ENCODE measurements around the gene RHBDL3. TPM values are rescaled to one million over a fixed set of nuclear protein-coding genes. Genes with fewer than 3 reads are reported as not detected.

RHBDL3 gene
- total and polyA plus RNA-seq, 2 donors (not counting 1 experiment from before 2014, with no cell fraction given), result not detected

DNA sequence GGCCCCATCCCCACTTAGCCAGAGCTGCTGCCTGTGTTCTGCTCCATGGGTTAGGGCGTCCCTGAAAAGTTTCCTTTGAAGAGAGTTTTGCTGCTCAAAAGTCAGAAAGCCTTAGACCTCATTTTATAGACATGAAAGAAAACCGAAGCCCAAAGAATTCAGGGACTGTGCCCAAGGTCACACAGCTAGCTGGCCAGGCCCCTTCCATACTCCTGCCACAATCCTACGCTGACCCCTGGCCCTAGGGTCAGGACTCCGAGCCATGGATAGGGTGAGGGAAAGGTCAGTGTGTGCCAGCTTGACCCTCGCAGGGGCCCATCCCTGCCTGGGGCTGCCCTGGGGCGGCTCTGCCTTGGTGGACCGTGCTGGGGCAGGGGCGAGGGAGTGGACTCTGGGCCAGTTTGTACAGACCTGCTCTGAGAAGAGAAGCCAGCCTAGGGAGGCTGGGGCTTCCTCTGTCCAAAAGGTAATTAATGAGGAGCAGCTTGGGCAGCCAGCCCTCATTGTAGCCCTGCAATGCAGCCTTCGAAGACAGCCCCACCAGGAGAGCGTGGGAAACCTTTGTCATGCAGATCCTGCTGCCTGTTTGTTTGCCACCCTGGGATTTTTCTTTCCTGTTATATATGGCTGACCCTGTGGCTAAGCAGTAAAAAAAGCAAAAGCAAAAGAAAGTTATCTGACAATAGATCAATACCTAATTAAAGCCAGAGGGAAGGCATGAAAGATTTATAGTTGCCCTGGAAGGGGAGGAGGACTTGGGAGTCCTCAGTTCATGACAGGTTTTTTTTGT lies 37.4 kb downstream of the RHBDL3 start:
- no peak for ATAC-seq (ENCODE audit: low read depth)
- Mint-ChIP-seq H3K27me3 (peaks cover 16% of the 10 kb centered on the region), H3K9me3 (ENCODE audit: insufficient read depth) (no peaks in the 10 kb centered on the region), H3K4me1 (no peaks in the 10 kb centered on the region), H3K4me3 (no peak overlapping the region), H3K27ac (no peak overlapping the region)
- H3K27ac ChIP-seq (ENCODE audit: low read length in 2 of 2), result no peak overlapping the region
- no peak overlapping the region for H3K4me2 ChIP-seq (replicated peaks; ENCODE audit: low read depth, low read length, poor library complexity, severe bottlenecking)
- H3K36me3 ChIP-seq (replicated peaks in 1 of 2; ENCODE audit: control extremely low read depth in 1 of 2, control insufficient read depth in 1 of 2, extremely low read depth in 1 of 2, insufficient read depth in 2 of 2, low read length in 1 of 2), result no peaks in the 10 kb centered on the region
- H4K20me1 ChIP-seq (ENCODE audit: control insufficient read depth, insufficient read depth, low read length, poor library complexity, severe bottlenecking), result no peaks in the 10 kb centered on the region
- POLR2A ChIA-PET, result no interaction called here
- H3K79me2 ChIP-seq (ENCODE audit: control insufficient read depth, insufficient read depth, low read length), result no peaks in the 10 kb centered on the region
- CTCF ChIA-PET, result no interaction called here
- H2AFZ ChIP-seq (ENCODE audit: insufficient read depth, low read depth, low read length, poor library complexity, severe bottlenecking), result no peak overlapping the region
- H3K4me1 ChIP-seq (ENCODE audit: control insufficient read depth in 2 of 2, insufficient read depth in 2 of 2, low read length in 2 of 2), result no peaks in the 10 kb centered on the region
- H3K27me3 ChIP-seq (replicated peaks in 1 of 4; ENCODE audit: control extremely low read depth in 1 of 4, control insufficient read depth in 3 of 4, insufficient read depth in 4 of 4, low read length in 3 of 4), result no peaks in the 10 kb centered on the region
- intact Hi-C loops (cut with micrococcal nuclease), result no loop called here
- no peak overlapping the region for H3K4me3 ChIP-seq (ENCODE audit: control extremely low read depth in 1 of 5, extremely low read depth in 1 of 5, insufficient read depth in 1 of 5, low read depth in 2 of 5, low read length in 4 of 5)
- no peaks in the 10 kb centered on the region for H3K9me3 ChIP-seq (ENCODE audit: control extremely low read depth in 1 of 3, control insufficient read depth in 2 of 3, insufficient read depth in 1 of 3, low read length in 2 of 3)
- no peak for DNase-seq
- no peak for TF ChIP-seq CTCF (IDR thresholded peaks at IDR 0.05)
- no peak for TF ChIP-seq EZH2 (IDR thresholded peaks at IDR 0.05; ENCODE audit: borderline replicate concordance, insufficient read depth, low read depth, low read length, poor library complexity, severe bottlenecking)
- no peak overlapping the region for H3K9ac ChIP-seq (ENCODE audit: low read length)
- whole genome bisulfite sequencing (ENCODE audit: insufficient coverage), result 97% methylated on average over 10 of the region's 10 CpGs

- Histone ChIP-seq H3K4me3 (ENCODE audit: control extremely low read depth in 1 of 5, extremely low read depth in 1 of 5, insufficient read depth in 1 of 5, low read depth in 2 of 5, low read length in 4 of 5) (no peak overlapping the region), H3K27me3 (replicated peaks in 1 of 4; ENCODE audit: control extremely low read depth in 1 of 4, control insufficient read depth in 3 of 4, insufficient read depth in 4 of 4, low read length in 3 of 4) (no peaks in the 10 kb centered on the region), H3K27ac (ENCODE audit: low read length in 2 of 2) (no peak overlapping the region), H3K9ac (ENCODE audit: low read length) (no peak overlapping the region), H3K9me3 (ENCODE audit: control extremely low read depth in 1 of 3, control insufficient read depth in 2 of 3, insufficient read depth in 1 of 3, low read length in 2 of 3) (no peaks in the 10 kb centered on the region), H3K4me2 (replicated peaks; ENCODE audit: low read depth, low read length, poor library complexity, severe bottlenecking) (no peak overlapping the region), H4K20me1 (ENCODE audit: control insufficient read depth, insufficient read depth, low read length, poor library complexity, severe bottlenecking) (no peaks in the 10 kb centered on the region), H2AFZ (ENCODE audit: insufficient read depth, low read depth, low read length, poor library complexity, severe bottlenecking) (no peak overlapping the region), H3K79me2 (ENCODE audit: control insufficient read depth, insufficient read depth, low read length) (no peaks in the 10 kb centered on the region), H3K4me1 (ENCODE audit: control insufficient read depth in 2 of 2, insufficient read depth in 2 of 2, low read length in 2 of 2) (no peaks in the 10 kb centered on the region), H3K36me3 (replicated peaks in 1 of 2; ENCODE audit: control extremely low read depth in 1 of 2, control insufficient read depth in 1 of 2, extremely low read depth in 1 of 2, insufficient read depth in 2 of 2, low read length in 1 of 2) (no peaks in the 10 kb centered on the region)
- no peak for DNase-seq
- CTCF ChIA-PET, result no interaction called here
- no peak overlapping the region for H3K4me3 Mint-ChIP-seq
- peaks cover 13% of the 10 kb centered on the region for H3K27me3 Mint-ChIP-seq
- POLR2A ChIA-PET, result no interaction called here
- TF ChIP-seq EZH2 (IDR thresholded peaks at IDR 0.05; ENCODE audit: borderline replicate concordance, insufficient read depth, low read depth, low read length, poor library complexity, severe bottlenecking) (no peak), CTCF (IDR thresholded peaks at IDR 0.05) (no peak)
- H3K9me3 Mint-ChIP-seq (ENCODE audit: insufficient read depth), result no peaks in the 10 kb centered on the region
- intact Hi-C loops (cut with micrococcal nuclease), result no loop called here
- H3K27ac Mint-ChIP-seq, result no peak overlapping the region
- WGBS (ENCODE audit: insufficient coverage), result 60% methylated on average over 1 of the region's 2 CpGs
- no peaks in the 10 kb centered on the region for H3K4me1 Mint-ChIP-seq
- ATAC-seq (ENCODE audit: low read depth), result no peak
These were observed 38.2 kb downstream of the RHBDL3 start for GRCh38 chr17:32303781-32304288.

Measured in B cell (primary cell).